Duodenal mucosa (tissue), 2 donors: ENCODE measurements around the gene PKD1L1.
"Not testable (repeated sequence)": the region's sequence is repeated elsewhere in the genome, so short reads cannot be mapped to it uniquely, and the experiment has no call there.

Experiments
- H3K27ac ChIP-seq: one replicate; pipeline ENCODE4 v1.7.0; 2013; ENCODE audit warnings: low read depth, low read length
- H3K27me3 ChIP-seq, 2 donors: one replicate each; pipeline ENCODE4 v1.7.0; 2013; ENCODE audit warnings: low read length in 2 of 2, control low read depth in 1 of 2; ENCODE audit not compliant: insufficient read depth in 2 of 2, control insufficient read depth in 1 of 2
- H3K36me3 ChIP-seq, 2 donors: one replicate each; pipeline ENCODE4 v1.7.0; 2013; ENCODE audit warnings: low read length in 2 of 2, control low read depth in 1 of 2; ENCODE audit not compliant: insufficient read depth in 2 of 2, control insufficient read depth in 1 of 2
- H3K4me1 ChIP-seq, 2 donors: one replicate each; pipeline ENCODE4 v1.7.0; 2013; ENCODE audit warnings: low read length in 2 of 2, control low read depth in 1 of 2; ENCODE audit not compliant: insufficient read depth in 2 of 2, control insufficient read depth in 1 of 2
- H3K4me3 ChIP-seq, 2 donors: one replicate each; pipeline ENCODE4 v1.7.0; 2013; ENCODE audit warnings: low read length in 2 of 2, low read depth in 1 of 2
- H3K9ac ChIP-seq, 2 donors: one replicate each; pipeline ENCODE4 v1.7.0; 2013; ENCODE audit warnings: low read length in 2 of 2, low read depth in 1 of 2
- H3K9me3 ChIP-seq, 2 donors: one replicate each; pipeline ENCODE4 v1.7.0; 2013; ENCODE audit warnings: low read length in 2 of 2, control low read depth in 1 of 2; ENCODE audit not compliant: control insufficient read depth in 1 of 2

Gene PKD1L1

DNA sequence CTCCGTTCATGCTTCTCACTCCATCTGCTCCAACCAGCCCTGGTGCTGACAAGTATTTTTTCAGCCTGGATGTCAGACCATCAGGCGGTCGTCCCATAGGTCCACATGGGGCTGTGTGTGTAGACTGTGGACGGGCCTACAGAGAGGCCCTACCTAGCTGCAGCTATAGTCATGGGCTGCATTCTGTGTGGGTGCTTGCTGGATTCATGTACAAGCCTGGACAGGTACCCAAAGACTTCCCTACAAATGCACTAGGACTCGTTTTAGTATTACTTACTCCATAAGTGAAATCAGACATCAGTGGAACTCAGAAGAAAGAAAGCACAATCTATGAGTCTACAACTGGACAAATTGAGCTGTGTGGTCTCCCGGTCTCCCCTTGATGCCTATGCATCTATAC is 146.8 kb downstream of the PKD1L1 start:
- H3K27ac ChIP-seq, result no peak overlapping the region
- no peaks in the 10 kb centered on the region for H3K9me3 ChIP-seq
- H3K27me3 ChIP-seq, result no peaks in the 10 kb centered on the region
- no peak overlapping the region for H3K9ac ChIP-seq
- H3K4me3 ChIP-seq, result no peak overlapping the region
- H3K4me1 ChIP-seq, result peaks cover 4 to 16% of the 10 kb centered on the region in 2 donors
- H3K36me3 ChIP-seq, result no peaks in the 10 kb centered on the region

DNA sequence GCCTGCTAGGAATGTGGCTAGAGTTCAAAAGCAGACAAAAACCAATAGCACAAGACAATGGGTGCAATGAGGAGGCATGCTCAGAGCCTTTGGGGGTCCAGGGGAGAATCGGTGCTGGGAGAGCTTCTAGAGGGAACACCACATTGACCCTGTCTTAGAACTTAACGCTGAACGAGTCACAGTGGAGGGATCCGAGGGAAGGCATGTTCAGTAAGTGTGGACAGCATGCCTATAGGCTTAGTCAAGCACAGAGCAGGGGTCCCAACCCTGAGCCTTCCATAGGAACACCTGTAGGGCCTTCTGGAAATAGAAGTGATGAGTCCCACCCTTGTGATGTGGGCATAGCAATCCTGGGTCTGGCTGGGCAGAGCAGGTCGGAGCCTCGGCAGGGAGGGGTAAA is 148.7 kb downstream of the PKD1L1 start:
- Histone ChIP-seq H3K27me3 (no peaks in the 10 kb centered on the region), H3K36me3 (no peaks in the 10 kb centered on the region), H3K9me3 (no peaks in the 10 kb centered on the region), H3K4me1 (no peaks in the 10 kb centered on the region), H3K9ac (no peak overlapping the region), H3K27ac (no peak overlapping the region), H3K4me3 (no peak overlapping the region)

DNA sequence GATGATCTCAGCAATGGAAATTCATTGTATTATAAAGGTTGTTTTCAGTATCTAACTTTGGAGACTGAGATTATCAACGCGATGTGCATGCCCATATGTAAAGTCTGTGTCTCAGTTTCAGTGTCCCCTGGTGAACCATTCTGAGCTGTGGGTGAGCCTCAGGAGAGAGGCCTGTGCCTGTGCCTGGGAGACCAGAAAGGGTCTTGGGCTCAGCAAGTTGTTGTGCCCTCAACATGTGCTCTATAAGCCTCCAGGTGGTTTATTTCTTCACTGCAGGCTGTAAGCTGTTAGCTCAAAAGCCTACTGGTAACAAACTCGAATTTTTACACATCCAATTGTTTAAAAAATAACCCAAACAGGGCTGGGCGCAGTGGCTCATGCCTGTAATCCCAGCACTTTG is 151.9 kb downstream of the PKD1L1 start:
- Histone ChIP-seq H3K36me3 (no peaks in the 10 kb centered on the region), H3K4me1 (no peaks in the 10 kb centered on the region), H3K9ac (no peak overlapping the region), H3K9me3 (no peaks in the 10 kb centered on the region), H3K27me3 (no peaks in the 10 kb centered on the region), H3K4me3 (no peak overlapping the region), H3K27ac (no peak overlapping the region)

DNA sequence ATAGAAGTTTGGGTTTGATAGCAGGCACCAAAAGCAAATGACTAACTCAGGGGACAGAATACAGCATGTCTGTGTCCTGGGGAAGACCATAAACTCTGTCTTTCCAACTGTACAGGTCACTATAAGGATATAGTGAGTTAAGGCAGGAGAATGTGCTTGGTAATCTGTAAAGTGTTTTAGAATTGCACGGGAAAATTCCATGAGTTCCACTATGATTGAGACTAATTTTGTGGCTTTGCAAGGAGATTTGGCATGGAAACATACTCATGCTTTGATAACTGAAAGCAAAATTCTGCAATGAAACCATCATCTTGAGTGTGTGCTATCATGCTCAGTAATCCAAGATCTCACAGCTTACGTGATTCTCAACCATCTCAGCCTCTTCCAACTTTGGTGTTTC is 152.6 kb downstream of the PKD1L1 start:
- Histone ChIP-seq H3K27me3 (no peaks in the 10 kb centered on the region), H3K9me3 (no peaks in the 10 kb centered on the region), H3K4me3 (no peak overlapping the region), H3K4me1 (no peaks in the 10 kb centered on the region), H3K9ac (no peak overlapping the region), H3K27ac (no peak overlapping the region), H3K36me3 (no peaks in the 10 kb centered on the region)

DNA sequence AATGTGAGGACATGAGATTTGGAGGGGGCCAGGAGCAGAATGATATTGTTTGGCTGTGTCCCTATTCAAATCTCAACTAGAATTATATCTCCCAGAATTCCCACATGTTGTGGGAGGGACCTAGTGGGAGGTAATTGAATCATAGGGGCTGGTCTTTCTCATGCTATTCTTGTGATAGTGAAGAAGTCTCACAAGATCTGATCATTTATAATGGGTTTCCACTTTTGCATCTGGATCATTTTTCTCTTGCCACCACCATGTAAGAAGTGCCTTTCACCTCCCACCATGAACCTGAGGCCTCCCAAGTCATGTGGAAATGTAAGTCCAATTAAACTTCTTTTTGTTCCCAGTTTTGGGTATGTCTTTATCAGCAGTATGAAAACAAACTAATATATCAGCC is 153.1 kb downstream of the PKD1L1 start:
- H3K36me3 ChIP-seq, H3K4me3 ChIP-seq, H3K27me3 ChIP-seq, H3K27ac ChIP-seq, H3K9ac ChIP-seq, H3K9me3 ChIP-seq, H3K4me1 ChIP-seq: not testable (repeated sequence)

DNA sequence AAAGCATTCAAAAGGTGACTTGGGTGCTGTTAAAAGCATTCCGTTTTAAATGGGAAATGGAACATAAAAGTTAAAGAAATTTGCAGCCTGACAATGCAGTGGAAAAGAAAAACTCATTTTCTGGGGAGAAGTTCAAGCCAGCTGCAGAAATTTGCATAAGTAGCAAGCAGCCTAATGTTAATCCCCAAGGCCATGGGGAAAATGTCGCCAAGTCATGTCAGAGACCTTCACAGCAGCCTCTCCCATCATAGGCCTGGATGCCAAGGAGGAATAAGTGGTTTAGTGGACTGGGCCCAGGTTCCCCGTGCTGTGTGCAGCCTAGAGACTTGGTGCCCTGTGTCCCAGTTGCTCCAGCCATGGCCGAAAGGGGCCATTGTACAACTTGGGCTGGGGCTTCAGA is 154.2 kb downstream of the PKD1L1 start:
- Histone ChIP-seq H3K27me3 (no peaks in the 10 kb centered on the region), H3K36me3 (no peaks in the 10 kb centered on the region), H3K27ac (no peak overlapping the region), H3K9me3 (no peaks in the 10 kb centered on the region), H3K4me3 (no peak overlapping the region), H3K4me1 (no peaks in the 10 kb centered on the region), H3K9ac (no peak overlapping the region)

DNA sequence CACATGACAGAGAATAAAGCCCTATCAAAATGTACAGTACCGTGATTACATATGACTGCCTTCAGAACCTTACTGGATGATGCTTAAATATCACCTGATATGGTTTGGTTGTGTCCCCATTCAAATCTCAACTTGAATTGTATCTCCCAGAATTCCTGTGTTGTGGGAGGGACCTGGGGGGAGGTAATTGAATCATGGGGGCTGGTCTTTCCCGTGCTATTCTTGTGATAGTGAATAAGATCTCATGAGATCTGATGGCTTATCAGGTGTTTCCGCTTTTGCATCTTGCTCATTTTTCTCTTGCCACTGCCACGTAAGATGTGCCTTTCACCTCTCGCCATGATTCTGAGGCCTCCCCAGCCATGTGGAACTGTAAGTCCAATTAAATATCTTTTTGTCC is 155.1 kb downstream of the PKD1L1 start:
- not testable (repeated sequence) for H3K27ac ChIP-seq, H3K4me3 ChIP-seq, H3K9me3 ChIP-seq, H3K4me1 ChIP-seq, H3K36me3 ChIP-seq, H3K27me3 ChIP-seq, H3K9ac ChIP-seq

DNA sequence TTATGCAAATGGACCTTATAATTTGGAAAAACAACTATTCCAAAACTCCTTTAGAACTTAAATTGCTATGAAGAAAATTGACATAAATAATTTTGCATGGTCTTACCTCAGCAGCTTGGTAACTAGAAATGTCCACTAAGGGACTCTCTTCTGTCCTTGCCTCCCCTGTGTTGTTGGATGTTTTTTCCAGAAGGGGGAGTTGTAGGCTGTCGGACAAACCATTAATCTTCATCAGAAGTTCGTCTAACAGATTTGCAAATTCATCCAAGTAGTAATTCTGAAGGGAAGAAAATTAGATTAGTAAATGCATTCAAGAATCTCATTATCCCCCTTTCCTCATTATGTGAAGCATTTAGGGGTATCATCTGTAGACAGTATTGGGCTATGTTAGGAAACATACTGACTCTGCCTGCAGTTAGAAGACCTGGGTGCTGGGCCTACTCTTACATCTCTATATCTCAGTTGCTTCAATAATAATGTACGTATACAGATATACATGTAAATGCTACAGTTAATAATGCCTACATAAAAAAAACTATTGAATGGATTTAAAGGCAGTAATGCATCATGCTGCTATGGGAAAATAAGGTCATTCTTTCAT is 155.6 kb downstream of the PKD1L1 start:
- H3K4me1 ChIP-seq, result no peaks in the 10 kb centered on the region
- no peaks in the 10 kb centered on the region for H3K9me3 ChIP-seq

DNA sequence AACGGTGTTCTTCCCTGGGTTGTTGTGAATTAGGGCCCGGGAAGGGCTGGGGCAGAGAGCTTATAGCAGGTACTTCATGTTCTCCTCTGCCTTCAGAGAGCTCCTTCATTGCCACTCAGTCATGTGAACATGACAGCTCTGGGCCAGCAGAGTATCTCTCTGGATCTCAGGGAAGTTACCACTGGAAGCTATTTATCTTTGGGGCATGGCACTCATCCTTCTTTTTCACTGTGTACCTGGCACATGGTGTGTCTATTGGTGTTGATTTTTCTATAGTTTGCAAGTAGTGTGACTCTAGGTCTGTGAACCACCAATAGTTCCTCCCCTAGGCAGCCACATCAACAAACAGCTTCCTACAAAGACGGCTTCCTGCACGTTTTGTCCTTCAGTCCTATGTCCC is 156.6 kb downstream of the PKD1L1 start:
- no peaks in the 10 kb centered on the region for H3K36me3 ChIP-seq
- H3K9me3 ChIP-seq, result no peaks in the 10 kb centered on the region
- no peak overlapping the region for H3K9ac ChIP-seq
- peaks cover 0 to under 1% of the 10 kb centered on the region in 2 donors for H3K4me1 ChIP-seq
- no peaks in the 10 kb centered on the region for H3K27me3 ChIP-seq
- no peak overlapping the region for H3K27ac ChIP-seq
- H3K4me3 ChIP-seq, result no peak overlapping the region

More for the DNA sequence above, 155.6 kb downstream of the PKD1L1 start:
- Histone ChIP-seq H3K27me3 (no peaks in the 10 kb centered on the region), H3K4me3 (no peak overlapping the region), H3K36me3 (no peaks in the 10 kb centered on the region), H3K27ac (no peak overlapping the region), H3K9ac (no peak overlapping the region)

DNA sequence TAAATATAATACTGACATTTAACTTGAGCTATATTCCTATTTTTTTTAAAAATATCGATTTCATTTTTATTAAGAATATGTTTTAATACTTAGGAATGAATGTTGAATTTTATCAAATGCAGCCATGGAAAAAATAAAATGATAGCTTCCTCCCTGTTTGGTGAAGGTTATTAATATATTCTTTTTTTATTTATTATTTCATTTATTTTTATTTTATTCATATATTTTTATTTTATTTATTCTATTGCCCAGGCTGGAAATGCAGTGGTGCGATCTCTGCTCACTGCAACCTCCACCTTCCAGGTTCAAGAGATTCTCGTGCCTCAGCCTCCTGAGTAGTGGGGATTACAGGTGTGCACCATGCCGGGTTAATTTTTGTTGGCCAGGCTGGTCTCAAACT is 160.2 kb downstream of the PKD1L1 start:
- Histone ChIP-seq H3K27me3 (no peaks in the 10 kb centered on the region), H3K4me3 (no peak overlapping the region), H3K4me1 (peaks cover 0 to 8% of the 10 kb centered on the region in 2 donors), H3K9ac (no peak overlapping the region), H3K9me3 (no peaks in the 10 kb centered on the region), H3K36me3 (no peaks in the 10 kb centered on the region), H3K27ac (no peak overlapping the region)
